H1 (cell line): ENCODE measurements around the gene CLEC18B. TPM values are rescaled to one million over a fixed set of nuclear protein-coding genes. Genes with fewer than 3 reads are reported as not detected.

ENCODE experiments used
- CTCF ChIA-PET: fragments of 300-600 bp; sonication (Branson Sonifier 250); formaldehyde crosslinking; loops from one replicate; lab custom pipeline; 2021; ENCODE audit not compliant: partially characterized antibody; lab: Charles Lee
- POLR2A ChIA-PET: fragments of 300-600 bp; sonication (Branson Sonifier 250); formaldehyde crosslinking; loops from one replicate; lab custom pipeline; 2021; ENCODE audit warnings: inconsistent platforms; ENCODE audit not compliant: partially characterized antibody; lab: Charles Lee
- DNase-seq, 2 experiments: peaks; one replicate each; pipeline versions ENCODE4 v3.0.0 to v3.0.0-alpha.2; 2010 to 2022; ENCODE audit warnings: low spot score in 2 of 2, low read depth in 1 of 2, mixed read lengths in 1 of 2
- FAIRE-seq: peaks from 2 replicates; lab custom pipeline; 2011; peaks lifted over from hg19 to GRCh38; lab: Jason Lieb, UNC
- H2AFZ ChIP-seq: 2 replicates; pipeline ENCODE4 v1.8.1; 2012; ENCODE audit warnings: low read length, inconsistent platforms
- H2AK5ac ChIP-seq: 2 replicates; pipeline ENCODE4 v1.6.1; 2013; ENCODE audit warnings: low read depth, low read length
- H2BK120ac ChIP-seq: replicated peaks from 2 replicates; pipeline ENCODE3; 2013; ENCODE audit warnings: low read depth, low read length, inconsistent platforms
- H2BK12ac ChIP-seq: 2 replicates; pipeline ENCODE4 v1.6.1; 2013; ENCODE audit warnings: low read depth, low read length
- H2BK15ac ChIP-seq: 2 replicates; pipeline ENCODE4 v1.6.1; 2013; ENCODE audit warnings: low read length
- H2BK20ac ChIP-seq: 2 replicates; pipeline ENCODE4 v1.6.1; 2013; ENCODE audit warnings: low read length
- H2BK5ac ChIP-seq: 2 replicates; pipeline ENCODE4 v1.6.1; 2013; ENCODE audit warnings: low read depth, low read length
- H3K14ac ChIP-seq: 2 replicates; pipeline ENCODE4 v1.6.1; 2013; ENCODE audit warnings: inconsistent platforms; ENCODE audit not compliant: insufficient read length
- H3K18ac ChIP-seq: 2 replicates; pipeline ENCODE4 v1.6.1; 2013; ENCODE audit warnings: low read length; ENCODE audit errors: extremely low read depth
- H3K23ac ChIP-seq: 2 replicates; pipeline ENCODE4 v1.6.1; 2013; ENCODE audit warnings: inconsistent platforms; ENCODE audit not compliant: insufficient read length
- H3K23me2 ChIP-seq: 2 replicates; pipeline ENCODE4 v1.6.1; 2013; ENCODE audit warnings: low read depth, low read length
- H3K27ac ChIP-seq: 2 replicates; pipeline ENCODE4 v1.6.1; 2011; ENCODE audit warnings: low read depth, low read length, inconsistent platforms
- H3K27me3 ChIP-seq, 4 experiments: replicated peaks in 1 of 4; 1 replicate in 1 of 4; 2 replicates in 3 of 4; pipeline versions ENCODE4 v1.6.1 to v1.8.1; 2011 to 2013; ENCODE audit warnings: low read length in 3 of 4, mild to moderate bottlenecking in 3 of 4, inconsistent platforms in 2 of 4, mixed read lengths in 2 of 4, moderate library complexity in 1 of 4; ENCODE audit not compliant: control insufficient read depth in 3 of 4, insufficient read depth in 3 of 4; ENCODE audit errors: extremely low read depth in 1 of 4
- H3K36me3 ChIP-seq, 4 experiments: 2 replicates each; pipeline versions ENCODE4 v1.6.1 to v1.8.1; 2011 to 2013; ENCODE audit warnings: mild to moderate bottlenecking in 4 of 4, low read length in 3 of 4, moderate library complexity in 2 of 4, control low read depth in 1 of 4, inconsistent platforms in 1 of 4; ENCODE audit not compliant: insufficient read depth in 4 of 4, control insufficient read depth in 2 of 4
- H3K4ac ChIP-seq: replicated peaks from 2 replicates; pipeline ENCODE3; 2013; ENCODE audit warnings: low read length, low read depth, mixed read lengths, inconsistent platforms; ENCODE audit not compliant: insufficient read length
- H3K4me1 ChIP-seq, 4 experiments: replicated peaks in 1 of 4; 1 replicate in 1 of 4; 2 replicates in 3 of 4; pipeline versions ENCODE4 v1.6.1 to v1.8.1; 2011 to 2013; ENCODE audit warnings: low read length in 3 of 4, inconsistent platforms in 2 of 4, mixed read lengths in 1 of 4; ENCODE audit not compliant: insufficient read depth in 4 of 4, control insufficient read depth in 3 of 4
- H3K4me2 ChIP-seq, 2 experiments: 2 replicates each; pipeline versions ENCODE4 v1.6.1 to v1.8.1; 2011 to 2013; ENCODE audit warnings: low read depth in 2 of 2, low read length in 2 of 2, control low read depth in 1 of 2, inconsistent platforms in 1 of 2, mild to moderate bottlenecking in 1 of 2; ENCODE audit not compliant: insufficient read depth in 1 of 2
- H3K4me3 ChIP-seq, 4 experiments: fragments of 200-600, 300-600 bp in 1 of 4; sonication (generic), shearing (Covaris generic), sonication (Bioruptor Twin) in 1 of 4; 2 replicates each; pipeline versions ENCODE4 v1.5.1 to v1.8.1; 2011 to 2016; ENCODE audit warnings: low read length in 4 of 4, low read depth in 3 of 4, control low read depth in 2 of 4, inconsistent platforms in 2 of 4, mild to moderate bottlenecking in 2 of 4, mixed read lengths in 1 of 4, moderate library complexity in 1 of 4; ENCODE audit not compliant: insufficient read depth in 2 of 4; ENCODE audit errors: extremely low read depth in 1 of 4
- H3K56ac ChIP-seq: replicated peaks from 2 replicates; pipeline ENCODE3; 2013; ENCODE audit warnings: low read depth, mild to moderate bottlenecking, mixed read lengths, low read length, inconsistent platforms; ENCODE audit not compliant: insufficient read length
- H3K79me1 ChIP-seq: 2 replicates; pipeline ENCODE4 v1.6.1; 2013; ENCODE audit warnings: low read depth, low read length, control low read depth
- H3K79me2 ChIP-seq, 2 experiments: 2 replicates each; pipeline versions ENCODE4 v1.6.1 to v1.8.1; 2012 to 2013; ENCODE audit warnings: low read length in 2 of 2, mild to moderate bottlenecking in 2 of 2, inconsistent platforms in 1 of 2; ENCODE audit not compliant: insufficient read depth in 2 of 2, control insufficient read depth in 1 of 2
- H3K9ac ChIP-seq, 4 experiments: replicated peaks in 1 of 4; 1 replicate in 1 of 4; 2 replicates in 3 of 4; pipeline versions ENCODE4 v1.6.1 to v1.8.1; 2011 to 2013; ENCODE audit warnings: low read depth in 3 of 4, low read length in 3 of 4, control low read depth in 2 of 4, mild to moderate bottlenecking in 2 of 4, moderate library complexity in 2 of 4, inconsistent platforms in 1 of 4; ENCODE audit errors: extremely low read depth in 1 of 4
- H3K9me3 ChIP-seq, 2 experiments: 2 replicates each; pipeline versions ENCODE4 v1.6.1 to v1.8.1; 2012 to 2013; ENCODE audit warnings: mild to moderate bottlenecking in 2 of 2, moderate library complexity in 2 of 2, control low read depth in 1 of 2, inconsistent platforms in 1 of 2, low read depth in 1 of 2, low read length in 1 of 2, mixed read lengths in 1 of 2; ENCODE audit not compliant: insufficient read depth in 2 of 2
- H4K20me1 ChIP-seq, 2 experiments: replicated peaks in 1 of 2; 2 replicates each; pipeline versions ENCODE3 to v1.8.1; 2011 to 2013; ENCODE audit warnings: inconsistent platforms in 2 of 2, low read length in 2 of 2, mild to moderate bottlenecking in 1 of 2; ENCODE audit not compliant: insufficient read depth in 2 of 2, control insufficient read depth in 1 of 2
- H4K5ac ChIP-seq: 2 replicates; pipeline ENCODE4 v1.6.1; 2013; ENCODE audit warnings: low read length, low read depth, mixed read lengths, inconsistent platforms; ENCODE audit not compliant: insufficient read length
- H4K8ac ChIP-seq: 2 replicates; pipeline ENCODE4 v1.8.0; 2013; ENCODE audit warnings: mild to moderate bottlenecking, moderate library complexity, low read length, inconsistent platforms; ENCODE audit not compliant: insufficient read depth; ENCODE audit errors: extremely low read depth
- H4K91ac ChIP-seq: replicated peaks from 2 replicates; pipeline ENCODE3; 2013; ENCODE audit warnings: low read length, mixed read lengths, inconsistent platforms; ENCODE audit not compliant: insufficient read length
- BCL11A ChIP-seq, 2 experiments: IDR thresholded peaks; one replicate each; pipeline ENCODE4 v1.6.1; 2011; ENCODE audit warnings: low read depth in 2 of 2, low read length in 2 of 2, mild to moderate bottlenecking in 2 of 2
- EGR1 ChIP-seq: IDR thresholded peaks from 2 replicates; pipeline ENCODE4 v1.6.1; 2011; ENCODE audit warnings: low read depth, low read length, borderline replicate concordance
- JUN ChIP-seq: IDR thresholded peaks from 2 replicates; pipeline ENCODE4 v1.6.1; 2011; ENCODE audit warnings: low read depth, mild to moderate bottlenecking, improper control_type of control experiment, low read length
- TAF1 ChIP-seq: IDR thresholded peaks from 2 replicates; pipeline ENCODE4 v1.6.1; 2011; ENCODE audit warnings: mild to moderate bottlenecking, low read depth, low read length
- WGBS, 2 experiments: shearing (Covaris generic) in 1 of 2; methylation state at CpG; one replicate each; pipeline versions ENCODE4 v1.1.6 to v1.1.7; 2013 to 2015; ENCODE audit warnings: low lambda C conversion rate in 2 of 2, mixed read lengths in 2 of 2, inconsistent platforms in 1 of 2, low coverage in 1 of 2, missing lambda C conversion rate in 1 of 2; ENCODE audit not compliant: insufficient replicate concordance in 2 of 2, insufficient coverage in 1 of 2, insufficient read length in 1 of 2; ENCODE audit errors: extremely low coverage in 1 of 2, missing lambda C conversion rate in 1 of 2; 5-methylcytosine and 5-hydroxymethylcytosine counted together
- polyA plus RNA-seq, 7 experiments: library from polyadenylated mRNA; depleted of rRNA in 3 of 7; stranded (reverse) in 5 of 7; unstranded in 2 of 7; fragments of >200 nt in 5 of 7; fragments of 200-250 nt in 2 of 7; gene quantifications; 1 replicate in 5 of 7; 2 replicates in 1 of 7; 4 replicates in 1 of 7; pipeline versions ENCODE4 v1.2.1 to v1.2.3, GENCODE V29; 2011 to 2013; ENCODE audit warnings: missing spikeins in 2 of 7, mixed read lengths in 2 of 7
- total RNA-seq: library from RNA; stranded (reverse); fragmentation: NEBNext Ultra II Directional; extraction: Animal tissue kit (Norgen Biotek cat#: 25700); gene quantifications from 2 replicates; pipeline ENCODE4 v1.2.1, GENCODE V29; 2021
- TF ChIP-seq, protein P1 (sequence below), 3 experiments: IDR thresholded peaks; 1 replicate in 2 of 3; 2 replicates in 1 of 3; pipeline versions ENCODE4 v1.5.1 to v1.6.1; 2011; ENCODE audit warnings: low read length in 3 of 3, mild to moderate bottlenecking in 3 of 3, inconsistent platforms in 2 of 3, low read depth in 1 of 3, moderate library complexity in 1 of 3; ENCODE audit not compliant: insufficient read depth in 1 of 3; ENCODE audit errors: control extremely low read depth in 1 of 3

The CLEC18B gene
- total and polyA plus RNA-seq, 2 of the 8 experiments (the other 6 are each of a cell fraction or from before 2014, with no cell fraction given), result 0.11 TPM; not detected in 1

DNA sequence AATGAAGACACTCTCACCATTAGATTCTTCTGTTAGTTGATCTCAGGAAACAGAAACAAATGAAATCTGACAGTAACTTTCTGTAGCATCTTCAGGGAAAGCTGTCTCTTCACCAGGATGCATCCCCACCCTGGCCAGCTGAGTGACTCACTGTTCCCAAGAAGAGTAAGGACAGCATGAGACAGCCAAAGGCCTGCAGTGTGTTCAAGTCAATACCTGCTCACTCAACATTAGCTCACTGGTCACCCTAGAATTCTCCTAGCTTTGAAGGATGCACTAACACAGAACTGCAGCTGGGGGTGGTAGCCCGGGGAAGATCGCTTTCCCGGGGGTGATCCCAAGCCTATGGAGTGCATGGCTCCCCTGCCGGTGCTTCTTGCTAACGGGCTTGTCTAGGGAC is 28.2 kb upstream of the CLEC18B start:
- Histone ChIP-seq H4K20me1 (no peaks in the 10 kb centered on the region), H2AFZ (no peak overlapping the region), H2BK5ac (no peak overlapping the region), H3K4ac (no peak overlapping the region), H4K5ac (no peak overlapping the region), H3K27me3 (no peaks in the 10 kb centered on the region), H3K23ac (no peak overlapping the region), H2BK20ac (no peak overlapping the region), H2BK12ac (no peak overlapping the region), H3K27ac (no peak overlapping the region), H3K4me1 (no peaks in the 10 kb centered on the region)
- no peak for TF ChIP-seq TAF1
- TF ChIP-seq, protein P1, sequence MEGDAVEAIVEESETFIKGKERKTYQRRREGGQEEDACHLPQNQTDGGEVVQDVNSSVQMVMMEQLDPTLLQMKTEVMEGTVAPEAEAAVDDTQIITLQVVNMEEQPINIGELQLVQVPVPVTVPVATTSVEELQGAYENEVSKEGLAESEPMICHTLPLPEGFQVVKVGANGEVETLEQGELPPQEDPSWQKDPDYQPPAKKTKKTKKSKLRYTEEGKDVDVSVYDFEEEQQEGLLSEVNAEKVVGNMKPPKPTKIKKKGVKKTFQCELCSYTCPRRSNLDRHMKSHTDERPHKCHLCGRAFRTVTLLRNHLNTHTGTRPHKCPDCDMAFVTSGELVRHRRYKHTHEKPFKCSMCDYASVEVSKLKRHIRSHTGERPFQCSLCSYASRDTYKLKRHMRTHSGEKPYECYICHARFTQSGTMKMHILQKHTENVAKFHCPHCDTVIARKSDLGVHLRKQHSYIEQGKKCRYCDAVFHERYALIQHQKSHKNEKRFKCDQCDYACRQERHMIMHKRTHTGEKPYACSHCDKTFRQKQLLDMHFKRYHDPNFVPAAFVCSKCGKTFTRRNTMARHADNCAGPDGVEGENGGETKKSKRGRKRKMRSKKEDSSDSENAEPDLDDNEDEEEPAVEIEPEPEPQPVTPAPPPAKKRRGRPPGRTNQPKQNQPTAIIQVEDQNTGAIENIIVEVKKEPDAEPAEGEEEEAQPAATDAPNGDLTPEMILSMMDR (IDR thresholded peaks at IDR 0.05; ENCODE audit: control extremely low read depth in 1 of 3, insufficient read depth in 1 of 3, low read depth in 1 of 3, low read length in 3 of 3), result no peak
- TF ChIP-seq BCL11A (IDR thresholded peaks at IDR 0.05; ENCODE audit: low read depth in 2 of 2, low read length in 2 of 2), result no peak
- no peak for TF ChIP-seq EGR1
- no peak for TF ChIP-seq JUN
- TF ChIP-seq, all 59 proteins: peak for 0
- Histone ChIP-seq H3K23me2 (no peaks in the 10 kb centered on the region), H3K4me2 (no peak overlapping the region), H2BK15ac (no peak overlapping the region), H3K18ac (no peak overlapping the region), H3K9ac (no peak overlapping the region), H4K91ac (no peak overlapping the region), H4K8ac (no peak overlapping the region), H3K4me3 (no peak overlapping the region), H3K79me1 (no peaks in the 10 kb centered on the region), H3K79me2 (no peaks in the 10 kb centered on the region), H2AK5ac (no peak overlapping the region), H2BK120ac (no peak overlapping the region), H3K14ac (no peak overlapping the region), H3K36me3 (peaks cover 3 to 29% (median 18%) of the 10 kb centered on the region in 4 experiments; a peak in 7 of 8 replicates), H3K9me3 (no peaks in the 10 kb centered on the region), H3K56ac (no peak overlapping the region)
- FAIRE-seq (no peak), DNase-seq (no peak)
- 88% methylated on average over 5 of the region's 5 CpGs; no CpG with 5 or more reads in 1 of the 2 experiments for WGBS, 2 experiments
- ChIA-PET CTCF (interaction anchor here (0.9 kb wide), 1 partner anchor 1614 kb away, joined by 3 read pairs; no protein-coding TSS in a partner anchor), POLR2A (interaction anchor here (0.9 kb wide), 1 partner anchor 82 kb away, joined by 3 read pairs; no protein-coding TSS in a partner anchor)
